Heart right ventricle (tissue), 16 donors: ENCODE results near the gene SLC35F5. TPM values are rescaled to one million over a fixed set of nuclear protein-coding genes. Genes with fewer than 3 reads are reported as not detected.
A peak's percentile ranks its signal among the peaks of the same experiment; 100 is the strongest.

ENCODE experiments used
- ATAC-seq, 8 donors: fragments of 200-7000 bp; cut with Tn5 transposase; one replicate each; pipeline ENCODE4 v1.9.1; 2020; ENCODE audit warnings: mild to moderate bottlenecking in 8 of 8, moderate library complexity in 8 of 8, moderate number of reproducible peaks in 1 of 8
- DNase-seq, 2 donors: peaks; one replicate each; pipeline ENCODE4 v3.0.0-alpha.2; 2020
- H3K27ac ChIP-seq, 10 donors: fragments of 200-600 bp; sonication (generic) in 2 of 10; one replicate each; pipeline versions ENCODE4 v1.5.0 to v1.8.0; 2020 to 2022; ENCODE audit warnings: mild to moderate bottlenecking in 3 of 10
- H3K27me3 ChIP-seq, 7 donors: fragments of 200-600 bp; one replicate each; pipeline ENCODE4 v1.8.0; 2021 to 2022; ENCODE audit warnings: mild to moderate bottlenecking in 2 of 7
- H3K36me3 ChIP-seq, 9 donors: fragments of 200-600 bp; sonication (generic) in 1 of 9; one replicate each; pipeline versions ENCODE4 v1.5.0 to v1.8.0; 2020 to 2022; ENCODE audit warnings: mild to moderate bottlenecking in 2 of 9
- H3K4me1 ChIP-seq, 9 donors: fragments of 200-600 bp; sonication (generic) in 1 of 9; one replicate each; pipeline versions ENCODE4 v1.5.0 to v1.8.0; 2020 to 2022; ENCODE audit warnings: mild to moderate bottlenecking in 4 of 9
- H3K4me3 ChIP-seq, 10 donors: fragments of 200-600 bp; sonication (generic) in 2 of 10; one replicate each; pipeline versions ENCODE4 v1.5.0 to v1.8.0; 2020 to 2022; ENCODE audit warnings: mild to moderate bottlenecking in 7 of 10, moderate library complexity in 2 of 10
- H3K9me3 ChIP-seq, 11 donors: fragments of 200-600 bp in 10 of 11; sonication (generic) in 2 of 11; one replicate each; pipeline versions ENCODE4 v1.5.0 to v1.8.0; 2013 to 2022; ENCODE audit warnings: mild to moderate bottlenecking in 2 of 11, control low read depth in 1 of 11, moderate library complexity in 1 of 11
- WGBS, 2 donors: extraction: QIAGEN DNeasy Blood & Tissue Kit; methylation state at CpG; one replicate each; pipeline ENCODE4 v1.1.7; 2013; ENCODE audit warnings: inconsistent platforms in 1 of 2; 5-methylcytosine and 5-hydroxymethylcytosine counted together
- intact Hi-C, 10 donors: fragments of 100-400 bp; cut with DNase I; formaldehyde crosslinking; loops; one replicate each; pipeline versions ENCODE4 v1.11.1 to v1.14.2; 2022
- polyA plus RNA-seq, 2 donors: library from polyadenylated mRNA; stranded (reverse); fragments of 200-250 nt; gene quantifications; one replicate each; pipeline ENCODE4 v1.2.3, GENCODE V29; 2013
- total RNA-seq, 10 donors: library from RNA; stranded (reverse); fragmentation: NEBNext Ultra II Directional in 3 of 10; extraction: Animal tissue kit (Norgen Biotek cat#: 25700) in 3 of 10; gene quantifications; one replicate each; pipeline versions ENCODE4 v1.2.1 to v1.2.4, GENCODE V29; 2021 to 2023
- TF ChIP-seq, protein P1 (sequence below), 9 donors: fragments of 200-600 bp; sonication (generic) in 2 of 9; IDR thresholded peaks; one replicate each; pipeline versions ENCODE4 v1.5.0 to v1.8.0; 2021 to 2022; ENCODE audit warnings: antibody characterized with exemption in 9 of 9, mild to moderate bottlenecking in 5 of 9, moderate library complexity in 1 of 9
- donor health status: Arrhythmogenic right ventricular cardiomyopathy.
- donor health status: ischemic (EF 13 %, LVEDD 7.1; RV severe dilation, severe dysfunction).
- donor health status: healthy with polysubstance abuse.
- donor health status: DM: no; HTN: yes; CAD: no.
- donor health status: DM: no; HTN: no; CAD: no.
- donor health status: ischemic (EF 25% LVEDD 6.9; RV normal size, moderate dysfunction).
- donor health status: ischemic (EF 25% LVEDD 5.7; RV mildly dilated, moderate dysfunction).
- donor health status: healthy.
- donor health status: DM: yes; HTN: yes; CAD: no.
- donor health status: Ischemic cardiomyopathy.
- donor health status: ischemic (EF 35%, LVEDD 5.7; RV mildly dilated, moderate dysfunction).
- donor health status: nonischemic (EF 11% LVEDD 7.7; RV severe dilation, severe dysfunction).
- donor health status: DM: yes; HTN: yes; CAD: no.
- donor health status: PGD.
- donor health status: ischemic (EF 29% LVEDD 5.4; RV normal size, mild dysfunction).
- donor health status: nonischemic (EF 23%, LVEDD 6.1; RV moderate dilation, normal function).

The SLC35F5 gene
- total and polyA plus RNA-seq, 12 donors: 18.3 to 67.1 (median 58.6) TPM

GRCh38 chr2:113723411-113723810, 33.0 kb downstream of the SLC35F5 start:
- H3K9me3 ChIP-seq: no peaks in the 10 kb centered on the region
- no peaks in the 10 kb centered on the region for H3K27me3 ChIP-seq
- no peak for DNase-seq
- no peak overlapping the region for H3K27ac ChIP-seq
- H3K4me3 ChIP-seq: no peak overlapping the region
- TF ChIP-seq, protein P1, sequence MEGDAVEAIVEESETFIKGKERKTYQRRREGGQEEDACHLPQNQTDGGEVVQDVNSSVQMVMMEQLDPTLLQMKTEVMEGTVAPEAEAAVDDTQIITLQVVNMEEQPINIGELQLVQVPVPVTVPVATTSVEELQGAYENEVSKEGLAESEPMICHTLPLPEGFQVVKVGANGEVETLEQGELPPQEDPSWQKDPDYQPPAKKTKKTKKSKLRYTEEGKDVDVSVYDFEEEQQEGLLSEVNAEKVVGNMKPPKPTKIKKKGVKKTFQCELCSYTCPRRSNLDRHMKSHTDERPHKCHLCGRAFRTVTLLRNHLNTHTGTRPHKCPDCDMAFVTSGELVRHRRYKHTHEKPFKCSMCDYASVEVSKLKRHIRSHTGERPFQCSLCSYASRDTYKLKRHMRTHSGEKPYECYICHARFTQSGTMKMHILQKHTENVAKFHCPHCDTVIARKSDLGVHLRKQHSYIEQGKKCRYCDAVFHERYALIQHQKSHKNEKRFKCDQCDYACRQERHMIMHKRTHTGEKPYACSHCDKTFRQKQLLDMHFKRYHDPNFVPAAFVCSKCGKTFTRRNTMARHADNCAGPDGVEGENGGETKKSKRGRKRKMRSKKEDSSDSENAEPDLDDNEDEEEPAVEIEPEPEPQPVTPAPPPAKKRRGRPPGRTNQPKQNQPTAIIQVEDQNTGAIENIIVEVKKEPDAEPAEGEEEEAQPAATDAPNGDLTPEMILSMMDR (IDR thresholded peaks at IDR 0.05): no peak
- ATAC-seq: no peak
- WGBS, 2 donors: 43 to 50% methylated on average over 1 of the region's 1 CpG
- intact Hi-C loops: no loop called here
- peaks cover 0 to 91% (median 13%) of the 10 kb centered on the region in 9 donors for H3K36me3 ChIP-seq
- H3K4me1 ChIP-seq: peaks cover 0 to 7% (median 0%) of the 10 kb centered on the region in 9 donors

DNA sequence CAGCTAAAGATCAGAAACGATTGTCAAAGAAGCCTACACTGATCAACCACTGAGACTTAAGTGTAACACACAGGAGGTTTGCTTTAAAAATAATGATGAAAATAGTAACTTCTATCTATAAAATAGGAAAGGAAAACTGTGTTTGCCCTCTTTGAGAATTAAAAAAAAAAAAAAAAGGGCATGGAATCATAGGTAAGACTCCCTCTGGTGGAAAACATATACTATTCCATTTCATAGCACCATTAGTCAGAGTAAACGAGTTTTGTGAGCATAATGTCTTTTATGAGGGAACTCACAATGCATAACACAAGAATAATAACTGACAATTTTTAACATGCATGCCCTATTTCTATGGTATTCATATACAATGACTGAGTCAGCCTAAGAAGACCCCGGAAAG, 36.3 kb downstream of the SLC35F5 start:
- ATAC-seq (no peak), DNase-seq (no peak)
- Histone ChIP-seq H3K27ac (no peak overlapping the region), H3K36me3 (peaks cover 0 to 93% (median 29%) of the 10 kb centered on the region in 9 donors), H3K9me3 (no peaks in the 10 kb centered on the region), H3K4me1 (peaks cover 0 to 7% (median 0%) of the 10 kb centered on the region in 9 donors), H3K27me3 (no peaks in the 10 kb centered on the region), H3K4me3 (no peak overlapping the region)
- TF ChIP-seq, protein P1 (IDR thresholded peaks at IDR 0.05): peak; percentile 8 to 63 (median 46)
- intact Hi-C loops: no loop called here
- WGBS, 2 donors: 62 to 68% methylated on average over 3 of the region's 3 CpGs

- no peaks in the 10 kb centered on the region for H3K27me3 ChIP-seq
- TF ChIP-seq, protein P1 (IDR thresholded peaks at IDR 0.05): no peak
- H3K4me3 ChIP-seq: no peak overlapping the region
- intact Hi-C loops: loop anchor here in 1 of 10 donors (5.0 kb wide), 1 partner anchor 936 kb away; no protein-coding TSS in a partner anchor
- ATAC-seq (no peak), DNase-seq (no peak)
- H3K36me3 ChIP-seq: peaks cover 0 to 93% (median 34%) of the 10 kb centered on the region in 9 donors
- no peaks in the 10 kb centered on the region for H3K4me1 ChIP-seq
- no peak overlapping the region for H3K27ac ChIP-seq
- 87 to 90% methylated on average over 3 of the region's 3 CpGs for WGBS, 2 donors
- no peaks in the 10 kb centered on the region for H3K9me3 ChIP-seq
These were observed 40.2 kb downstream of the SLC35F5 start for GRCh38 chr2:113716291-113716690.

DNA sequence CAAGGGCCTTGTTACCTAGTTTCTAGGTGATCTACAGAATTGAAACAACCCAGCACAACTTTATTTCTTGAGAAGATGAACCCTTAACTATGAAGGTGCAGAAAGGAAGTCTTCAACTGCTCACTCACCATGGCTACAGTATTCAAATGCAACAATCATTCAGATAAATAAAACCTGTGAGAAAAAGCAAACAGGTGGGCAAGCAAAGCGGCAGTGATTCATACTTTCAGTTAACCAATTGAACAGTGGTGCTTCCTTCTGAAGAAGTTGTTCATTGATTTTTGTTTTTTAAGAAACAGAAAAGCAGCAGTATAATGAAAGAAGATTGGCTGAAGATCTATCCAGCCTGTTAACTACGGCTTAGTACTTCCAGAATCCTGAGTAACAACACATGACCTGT, 43.5 kb downstream of the SLC35F5 start:
- Histone ChIP-seq H3K27ac (no peak overlapping the region), H3K4me3 (no peak overlapping the region), H3K36me3 (peaks cover 0 to 89% (median 26%) of the 10 kb centered on the region in 9 donors), H3K27me3 (no peaks in the 10 kb centered on the region), H3K9me3 (no peaks in the 10 kb centered on the region), H3K4me1 (no peaks in the 10 kb centered on the region)
- 71 to 76% methylated on average over 2 of the region's 2 CpGs for WGBS, 2 donors
- DNase-seq (no peak), ATAC-seq (no peak)
- TF ChIP-seq, protein P1 (IDR thresholded peaks at IDR 0.05): no peak
- intact Hi-C loops: no loop called here
